Measurements from ENCODE around the gene KAT7.
"Not testable (repeated sequence)": the region's sequence is repeated elsewhere in the genome, so short reads cannot be mapped to it uniquely, and the experiment has no call there.

The KAT7 gene

GRCh38 chr17:49788478-49789242 is at the start of gene KAT7:
Gene KAT7, plus strand, starts transcription at chr17:49788681. Its CDS starts 154 bp downstream, at chr17:49788835.
- peak; percentile 98 for DNase-seq

GRCh38 chr17:49739641-49740271 is 48.7 kb upstream of the KAT7 start:
- DNase-seq = no peak

GRCh38 chr17:49741009-49741691 is 47.3 kb upstream of the KAT7 start:
- DNase-seq = no peak

GRCh38 chr17:49741692-49742076 is 46.8 kb upstream of the KAT7 start:
- no peak for DNase-seq

- DNase-seq = no peak
Observed at GRCh38 chr17:49742166-49742638, 46.3 kb upstream of the KAT7 start.

GRCh38 chr17:49745175-49746139 is 43.0 kb upstream of the KAT7 start:
- DNase-seq = no peak

GRCh38 chr17:49746791-49747490 is 41.5 kb upstream of the KAT7 start:
- no peak for DNase-seq

- no peak for DNase-seq
Observed at GRCh38 chr17:49747632-49748031, 40.8 kb upstream of the KAT7 start.

- no peak for DNase-seq
Observed at GRCh38 chr17:49748223-49748622, 40.3 kb upstream of the KAT7 start.

GRCh38 chr17:49748791-49749190 is 39.7 kb upstream of the KAT7 start:
- DNase-seq = no peak

- DNase-seq = no peak
Observed at GRCh38 chr17:49749730-49750129, 38.8 kb upstream of the KAT7 start.

GRCh38 chr17:49752508-49752907 is 36.0 kb upstream of the KAT7 start:
- no peak for DNase-seq

GRCh38 chr17:49753959-49754391 is 34.5 kb upstream of the KAT7 start:
- DNase-seq = no peak

GRCh38 chr17:49755663-49756283 is 32.7 kb upstream of the KAT7 start:
- no peak for DNase-seq

GRCh38 chr17:49756323-49757150 is 31.9 kb upstream of the KAT7 start:
- no peak for DNase-seq

GRCh38 chr17:49757151-49757777 is 31.2 kb upstream of the KAT7 start:
- DNase-seq = no peak

- not testable (repeated sequence) for DNase-seq
Observed at GRCh38 chr17:49758464-49759010, 29.9 kb upstream of the KAT7 start.

- DNase-seq = no peak
Observed at GRCh38 chr17:49759203-49759602, 29.3 kb upstream of the KAT7 start.

GRCh38 chr17:49760296-49760695 is 28.2 kb upstream of the KAT7 start:
- no peak for DNase-seq
